GM12864 (cell line): Measurements from ENCODE around the gene PITX1.

ENCODE experiments used
- DNase-seq: peaks from one replicate; pipeline ENCODE4 v3.0.0-alpha.2; 2011; ENCODE audit warnings: low read depth
- H3K4me3 ChIP-seq: 2 replicates; pipeline ENCODE4 v1.5.1; 2011; ENCODE audit warnings: mild to moderate bottlenecking, low read depth, low read length, control low read depth
- CTCF ChIP-seq: IDR thresholded peaks from 2 replicates; pipeline ENCODE4 v1.5.1; 2011; ENCODE audit warnings: low read depth, mild to moderate bottlenecking, moderate library complexity, low read length, control low read depth, inconsistent platforms; ENCODE audit errors: missing control alignments

Gene PITX1

GRCh38 chr5:135067587-135067986, 33.6 kb upstream of the PITX1 start:
- no peak for DNase-seq
- H3K4me3 ChIP-seq, result no peak overlapping the region
- TF ChIP-seq CTCF, result no peak

- H3K4me3 ChIP-seq, result no peak overlapping the region
- DNase-seq, result no peak
- no peak for TF ChIP-seq CTCF
Measured at GRCh38 chr5:135066781-135067180, 32.8 kb upstream of the PITX1 start.

- DNase-seq, result no peak
- no peak overlapping the region for H3K4me3 ChIP-seq
- TF ChIP-seq CTCF, result no peak
Measured at GRCh38 chr5:135065306-135066265, 31.6 kb upstream of the PITX1 start.

GRCh38 chr5:135064235-135064570, 30.2 kb upstream of the PITX1 start:
- DNase-seq, result no peak
- no peak for TF ChIP-seq CTCF
- H3K4me3 ChIP-seq, result no peak overlapping the region

GRCh38 chr5:135063511-135064234, 29.6 kb upstream of the PITX1 start:
- DNase-seq, result no peak
- TF ChIP-seq CTCF, result no peak
- H3K4me3 ChIP-seq, result no peak overlapping the region

- TF ChIP-seq CTCF, result no peak
- no peak for DNase-seq
Measured at GRCh38 chr5:135063056-135063445, 29.0 kb upstream of the PITX1 start.

More at GRCh38 chr5:135063056-135063445, 29.0 kb upstream of the PITX1 start:
- no peak overlapping the region for H3K4me3 ChIP-seq
